Mucosa of rectum (tissue), 2 donors: ENCODE data around the gene INSIG1.

ENCODE experiments used
- H3K27ac ChIP-seq, 2 donors: one replicate each; pipeline ENCODE4 v1.7.0; 2013; ENCODE audit warnings: inconsistent platforms in 2 of 2, low read depth in 2 of 2, low read length in 2 of 2
- H3K27me3 ChIP-seq, 2 donors: one replicate each; pipeline ENCODE4 v1.7.0; 2013; ENCODE audit warnings: low read length in 2 of 2; ENCODE audit not compliant: control insufficient read depth in 2 of 2, insufficient read depth in 2 of 2
- H3K36me3 ChIP-seq, 2 donors: one replicate each; pipeline ENCODE4 v1.7.0; 2013; ENCODE audit warnings: low read length in 2 of 2; ENCODE audit not compliant: control insufficient read depth in 2 of 2, insufficient read depth in 2 of 2
- H3K4me1 ChIP-seq, 2 donors: one replicate each; pipeline ENCODE4 v1.7.0; 2013; ENCODE audit warnings: low read length in 2 of 2, mild to moderate bottlenecking in 1 of 2; ENCODE audit not compliant: control insufficient read depth in 2 of 2, insufficient read depth in 2 of 2
- H3K4me3 ChIP-seq, 2 donors: one replicate each; pipeline ENCODE4 v1.7.0; 2013; ENCODE audit warnings: low read length in 2 of 2
- H3K9ac ChIP-seq, 2 donors: one replicate each; pipeline ENCODE4 v1.7.0; 2013; ENCODE audit warnings: low read length in 2 of 2, low read depth in 1 of 2, mild to moderate bottlenecking in 1 of 2
- H3K9me3 ChIP-seq, 2 donors: one replicate each; pipeline ENCODE4 v1.7.0; 2013; ENCODE audit warnings: low read length in 2 of 2; ENCODE audit not compliant: control insufficient read depth in 2 of 2
- donor health status: healthy.
- donor health status: Normal muscosa, but diverticular disease.

The INSIG1 gene

GRCh38 chr7:155276800-155277375 lies 20.8 kb upstream of the INSIG1 start:
- no peak overlapping the region for H3K27ac ChIP-seq
- no peak overlapping the region for H3K9ac ChIP-seq
- H3K4me3 ChIP-seq, result no peak overlapping the region

GRCh38 chr7:155277385-155277994 lies 20.2 kb upstream of the INSIG1 start:
- no peaks in the 10 kb centered on the region for H3K4me1 ChIP-seq
- H3K9me3 ChIP-seq, result no peaks in the 10 kb centered on the region
- H3K4me3 ChIP-seq, result no peak overlapping the region
- no peak overlapping the region for H3K27ac ChIP-seq
- H3K27me3 ChIP-seq, result peaks cover 9 to 21% of the 10 kb centered on the region in 2 donors
- no peak overlapping the region for H3K9ac ChIP-seq
- no peaks in the 10 kb centered on the region for H3K36me3 ChIP-seq

More at GRCh38 chr7:155276800-155277375, 20.8 kb upstream of the INSIG1 start:
- Histone ChIP-seq H3K36me3 (no peaks in the 10 kb centered on the region), H3K27me3 (peaks cover 9 to 21% of the 10 kb centered on the region in 2 donors), H3K9me3 (no peaks in the 10 kb centered on the region), H3K4me1 (no peaks in the 10 kb centered on the region)

GRCh38 chr7:155278921-155279320 lies 18.8 kb upstream of the INSIG1 start:
- Histone ChIP-seq H3K27ac (no peak overlapping the region), H3K4me1 (no peaks in the 10 kb centered on the region), H3K36me3 (no peaks in the 10 kb centered on the region), H3K27me3 (peaks cover 9 to 17% of the 10 kb centered on the region in 2 donors), H3K4me3 (no peak overlapping the region), H3K9me3 (no peaks in the 10 kb centered on the region), H3K9ac (no peak overlapping the region)

GRCh38 chr7:155279787-155280445 lies 17.8 kb upstream of the INSIG1 start:
- H3K27me3 ChIP-seq, result peaks cover 9 to 17% of the 10 kb centered on the region in 2 donors
- H3K4me3 ChIP-seq, result no peak overlapping the region
- H3K27ac ChIP-seq, result no peak overlapping the region
- no peaks in the 10 kb centered on the region for H3K9me3 ChIP-seq
- H3K4me1 ChIP-seq, result no peaks in the 10 kb centered on the region
- H3K9ac ChIP-seq, result no peak overlapping the region
- no peaks in the 10 kb centered on the region for H3K36me3 ChIP-seq

- Histone ChIP-seq H3K4me1 (no peaks in the 10 kb centered on the region), H3K9me3 (no peaks in the 10 kb centered on the region), H3K36me3 (no peaks in the 10 kb centered on the region), H3K27me3 (peaks cover 11 to 17% of the 10 kb centered on the region in 2 donors), H3K27ac (no peak overlapping the region), H3K4me3 (no peak overlapping the region), H3K9ac (no peak overlapping the region)
Measured at GRCh38 chr7:155280446-155281397, 17.0 kb upstream of the INSIG1 start.

- H3K27me3 ChIP-seq, result peaks cover 11 to 14% of the 10 kb centered on the region in 2 donors
- no peaks in the 10 kb centered on the region for H3K36me3 ChIP-seq
Measured at GRCh38 chr7:155281398-155281969, 16.2 kb upstream of the INSIG1 start.

GRCh38 chr7:155282671-155283070 lies 15.0 kb upstream of the INSIG1 start:
- Histone ChIP-seq H3K4me3 (no peak overlapping the region), H3K9ac (no peak overlapping the region), H3K4me1 (no peaks in the 10 kb centered on the region), H3K27me3 (peaks cover 9 to 11% of the 10 kb centered on the region in 2 donors), H3K9me3 (no peaks in the 10 kb centered on the region), H3K36me3 (no peaks in the 10 kb centered on the region), H3K27ac (no peak overlapping the region)

More at GRCh38 chr7:155281398-155281969, 16.2 kb upstream of the INSIG1 start:
- Histone ChIP-seq H3K4me3 (no peak overlapping the region), H3K4me1 (no peaks in the 10 kb centered on the region), H3K27ac (no peak overlapping the region), H3K9me3 (no peaks in the 10 kb centered on the region), H3K9ac (no peak overlapping the region)

- Histone ChIP-seq H3K9me3 (no peaks in the 10 kb centered on the region), H3K4me3 (no peak overlapping the region), H3K27me3 (peaks cover 5 to 9% of the 10 kb centered on the region in 2 donors), H3K9ac (no peak overlapping the region), H3K27ac (no peak overlapping the region), H3K36me3 (no peaks in the 10 kb centered on the region), H3K4me1 (no peaks in the 10 kb centered on the region)
Measured at GRCh38 chr7:155283565-155284194, 14.0 kb upstream of the INSIG1 start.

GRCh38 chr7:155284496-155285274 lies 13.0 kb upstream of the INSIG1 start:
- H3K9ac ChIP-seq, result no peak overlapping the region
- H3K27me3 ChIP-seq, result peaks cover 5 to 9% of the 10 kb centered on the region in 2 donors
- H3K36me3 ChIP-seq, result no peaks in the 10 kb centered on the region

More at GRCh38 chr7:155284496-155285274, 13.0 kb upstream of the INSIG1 start:
- H3K27ac ChIP-seq, result no peak overlapping the region
- no peak overlapping the region for H3K4me3 ChIP-seq
- H3K4me1 ChIP-seq, result no peaks in the 10 kb centered on the region
- no peaks in the 10 kb centered on the region for H3K9me3 ChIP-seq
